PFSK-1 (cell line): ENCODE data around the gene TMEM95.

Experiments used
- FOXP2 ChIP-seq: optimal IDR thresholded peaks from 2 replicates; pipeline ENCODE3; 2011; ENCODE audit warnings: borderline replicate concordance, control low read depth, inconsistent platforms; ENCODE audit not compliant: insufficient read depth; ENCODE audit errors: extremely low read length, extremely low read depth
- POLR2AphosphoS5 ChIP-seq: IDR thresholded peaks from 2 replicates; pipeline ENCODE4 v1.6.1; 2012; ENCODE audit warnings: low read depth, mild to moderate bottlenecking, control low read depth, low read length, moderate library complexity
- SIN3A ChIP-seq: IDR thresholded peaks from 2 replicates; pipeline ENCODE4 v1.6.1; 2012; ENCODE audit warnings: mild to moderate bottlenecking, low read length, moderate library complexity, borderline replicate concordance; ENCODE audit not compliant: insufficient read depth
- TAF1 ChIP-seq: IDR thresholded peaks from 2 replicates; pipeline ENCODE4 v1.6.1; 2012; ENCODE audit warnings: low read length, control low read depth, borderline replicate concordance; ENCODE audit not compliant: insufficient read depth
- TF ChIP-seq, protein P1 (sequence below), 2 experiments: IDR thresholded peaks; 2 replicates each; pipeline versions ENCODE4 v1.6.1 to v1.8.0; 2011 to 2012; ENCODE audit warnings: low read depth in 2 of 2, low read length in 2 of 2, control low read depth in 1 of 2, inconsistent platforms in 1 of 2, mild to moderate bottlenecking in 1 of 2, moderate library complexity in 1 of 2; ENCODE audit not compliant: insufficient read depth in 1 of 2

TMEM95 gene

DNA sequence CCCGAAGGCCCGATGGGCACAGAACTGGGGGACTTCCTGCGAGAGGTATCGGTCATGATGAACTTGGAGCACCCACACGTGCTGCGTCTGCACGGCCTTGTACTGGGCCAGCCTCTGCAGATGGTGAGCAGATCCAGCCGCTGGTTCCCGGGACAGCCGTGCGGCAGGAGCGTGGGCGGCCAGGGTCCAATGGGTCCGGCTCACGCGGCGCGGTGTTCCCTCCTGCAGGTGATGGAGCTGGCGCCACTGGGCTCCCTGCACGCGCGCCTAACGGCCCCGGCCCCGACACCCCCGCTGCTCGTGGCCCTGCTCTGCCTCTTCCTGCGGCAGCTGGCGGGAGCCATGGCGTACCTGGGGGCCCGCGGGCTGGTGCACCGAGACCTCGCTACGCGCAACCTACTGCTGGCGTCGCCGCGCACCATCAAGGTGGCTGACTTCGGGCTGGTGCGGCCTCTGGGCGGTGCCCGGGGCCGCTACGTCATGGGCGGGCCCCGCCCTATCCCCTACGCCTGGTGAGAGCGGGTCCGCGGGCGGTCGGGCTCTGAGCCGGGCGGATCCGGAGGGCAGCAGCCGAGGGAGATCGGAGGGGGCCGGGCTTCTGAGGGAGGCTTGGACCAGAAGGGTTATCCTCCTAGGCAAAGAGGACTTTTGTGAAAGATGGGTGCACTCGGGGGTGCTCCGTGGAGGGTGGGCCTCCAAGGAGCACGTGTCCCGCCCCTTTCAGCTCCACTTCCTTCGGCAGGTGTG lies 29.0 kb downstream of the TMEM95 start:
- TF ChIP-seq, protein P1, sequence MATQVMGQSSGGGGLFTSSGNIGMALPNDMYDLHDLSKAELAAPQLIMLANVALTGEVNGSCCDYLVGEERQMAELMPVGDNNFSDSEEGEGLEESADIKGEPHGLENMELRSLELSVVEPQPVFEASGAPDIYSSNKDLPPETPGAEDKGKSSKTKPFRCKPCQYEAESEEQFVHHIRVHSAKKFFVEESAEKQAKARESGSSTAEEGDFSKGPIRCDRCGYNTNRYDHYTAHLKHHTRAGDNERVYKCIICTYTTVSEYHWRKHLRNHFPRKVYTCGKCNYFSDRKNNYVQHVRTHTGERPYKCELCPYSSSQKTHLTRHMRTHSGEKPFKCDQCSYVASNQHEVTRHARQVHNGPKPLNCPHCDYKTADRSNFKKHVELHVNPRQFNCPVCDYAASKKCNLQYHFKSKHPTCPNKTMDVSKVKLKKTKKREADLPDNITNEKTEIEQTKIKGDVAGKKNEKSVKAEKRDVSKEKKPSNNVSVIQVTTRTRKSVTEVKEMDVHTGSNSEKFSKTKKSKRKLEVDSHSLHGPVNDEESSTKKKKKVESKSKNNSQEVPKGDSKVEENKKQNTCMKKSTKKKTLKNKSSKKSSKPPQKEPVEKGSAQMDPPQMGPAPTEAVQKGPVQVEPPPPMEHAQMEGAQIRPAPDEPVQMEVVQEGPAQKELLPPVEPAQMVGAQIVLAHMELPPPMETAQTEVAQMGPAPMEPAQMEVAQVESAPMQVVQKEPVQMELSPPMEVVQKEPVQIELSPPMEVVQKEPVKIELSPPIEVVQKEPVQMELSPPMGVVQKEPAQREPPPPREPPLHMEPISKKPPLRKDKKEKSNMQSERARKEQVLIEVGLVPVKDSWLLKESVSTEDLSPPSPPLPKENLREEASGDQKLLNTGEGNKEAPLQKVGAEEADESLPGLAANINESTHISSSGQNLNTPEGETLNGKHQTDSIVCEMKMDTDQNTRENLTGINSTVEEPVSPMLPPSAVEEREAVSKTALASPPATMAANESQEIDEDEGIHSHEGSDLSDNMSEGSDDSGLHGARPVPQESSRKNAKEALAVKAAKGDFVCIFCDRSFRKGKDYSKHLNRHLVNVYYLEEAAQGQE (IDR thresholded peaks at IDR 0.05; ENCODE audit: insufficient read depth in 1 of 2, low read depth in 2 of 2, low read length in 2 of 2) = no peak
- TF ChIP-seq TAF1 (no peak), POLR2AphosphoS5 (no peak), FOXP2 (no peak), SIN3A (no peak)

DNA sequence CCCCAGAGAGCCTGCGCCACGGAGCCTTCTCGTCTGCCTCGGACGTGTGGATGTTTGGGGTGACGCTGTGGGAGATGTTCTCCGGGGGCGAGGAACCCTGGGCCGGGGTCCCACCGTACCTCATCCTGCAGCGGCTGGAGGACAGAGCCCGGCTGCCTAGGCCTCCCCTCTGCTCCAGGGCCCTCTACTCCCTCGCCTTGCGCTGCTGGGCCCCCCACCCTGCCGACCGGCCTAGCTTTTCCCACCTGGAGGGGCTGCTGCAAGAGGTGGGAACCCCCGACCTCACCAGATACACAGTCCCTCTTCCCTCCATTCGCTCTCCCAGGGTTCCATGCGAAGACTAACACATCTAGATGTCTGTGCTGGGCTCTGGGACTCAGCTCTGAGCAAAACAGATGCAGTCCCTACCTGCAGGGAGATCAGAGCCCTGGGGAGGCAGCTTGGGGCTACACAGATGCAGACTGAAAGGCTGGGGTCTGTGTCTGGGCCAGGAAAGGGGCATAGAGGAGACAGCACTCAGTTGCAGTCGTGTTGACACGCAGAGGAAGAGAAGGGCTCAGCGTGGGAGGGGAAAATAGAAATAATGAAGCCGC lies 29.6 kb downstream of the TMEM95 start:
- no peak for TF ChIP-seq FOXP2
- TF ChIP-seq TAF1 = no peak

DNA sequence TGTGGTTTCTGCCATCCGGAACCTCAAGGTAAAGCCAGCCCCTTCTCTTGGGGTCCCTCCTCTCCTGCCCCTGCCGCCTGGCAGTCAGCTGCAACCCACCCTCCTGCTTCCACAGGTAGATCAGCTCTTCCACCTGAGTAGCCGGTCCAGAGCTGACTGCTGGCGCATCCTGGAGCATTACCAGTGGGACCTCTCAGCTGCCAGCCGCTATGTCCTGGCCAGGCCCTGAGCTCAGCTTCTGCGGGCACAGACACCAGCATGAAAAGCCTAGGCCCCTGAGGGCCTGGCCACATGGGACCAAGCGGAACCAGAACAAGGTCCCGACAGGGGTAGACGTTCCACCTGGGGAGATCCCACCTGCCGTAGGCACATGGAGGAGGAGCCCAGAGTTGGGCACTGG lies 33.9 kb downstream of the TMEM95 start:
- TF ChIP-seq TAF1 (no peak), SIN3A (no peak), POLR2AphosphoS5 (no peak), FOXP2 (no peak)
- TF ChIP-seq, protein P1 (IDR thresholded peaks at IDR 0.05; ENCODE audit: insufficient read depth in 1 of 2, low read depth in 2 of 2, low read length in 2 of 2) = no peak

DNA sequence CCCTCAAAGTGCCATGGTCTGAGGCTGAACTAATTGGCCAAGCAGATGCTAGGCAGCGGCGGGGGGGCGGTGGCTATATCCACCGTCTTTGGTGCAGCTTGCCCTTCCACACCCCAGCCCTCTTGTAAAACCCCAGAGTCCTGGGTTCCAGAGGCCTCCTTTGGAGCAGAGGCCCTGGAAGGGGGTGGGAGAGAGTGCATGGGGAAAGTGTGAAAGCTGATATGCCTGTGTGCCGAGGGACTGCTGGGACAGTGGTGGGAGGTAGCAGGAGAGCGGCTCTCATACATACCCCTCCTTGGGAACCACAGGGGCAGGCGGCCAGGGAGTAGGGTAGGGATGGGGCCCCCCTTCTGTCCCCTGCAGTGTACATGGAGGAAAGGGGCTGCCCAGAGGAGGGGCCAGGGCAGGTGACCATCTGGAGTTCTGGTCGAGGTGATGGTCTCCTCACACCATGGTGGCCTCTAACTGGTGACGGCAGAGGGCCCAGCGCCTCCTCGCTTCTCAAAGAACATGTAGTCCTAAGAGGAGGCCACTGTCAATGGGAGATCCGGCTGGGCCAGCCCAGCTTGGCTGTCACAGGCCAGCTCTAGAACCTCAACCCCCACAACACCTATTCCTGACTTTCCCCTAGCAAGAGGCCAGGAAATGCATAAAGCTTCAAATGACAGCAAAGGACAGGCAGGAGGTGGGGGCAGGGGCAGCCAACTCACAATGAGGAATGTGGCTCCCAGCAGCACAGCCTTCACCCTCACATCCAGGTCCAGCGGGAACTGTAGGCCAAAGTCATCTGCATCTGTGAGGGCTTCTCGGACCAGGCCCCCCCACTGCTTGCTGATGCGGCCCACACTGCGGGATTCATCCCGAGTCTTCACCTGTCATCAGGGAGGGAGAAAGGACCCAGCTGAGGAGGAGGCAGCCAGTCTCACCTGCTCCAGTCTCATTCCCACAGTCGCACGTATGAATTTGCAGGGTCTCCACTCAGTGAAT lies 35.3 kb downstream of the TMEM95 start:
- TF ChIP-seq FOXP2 (no peak), POLR2AphosphoS5 (no peak), TAF1 (no peak), SIN3A (no peak)
- TF ChIP-seq, protein P1 (IDR thresholded peaks at IDR 0.05; ENCODE audit: insufficient read depth in 1 of 2, low read depth in 2 of 2, low read length in 2 of 2) = no peak

DNA sequence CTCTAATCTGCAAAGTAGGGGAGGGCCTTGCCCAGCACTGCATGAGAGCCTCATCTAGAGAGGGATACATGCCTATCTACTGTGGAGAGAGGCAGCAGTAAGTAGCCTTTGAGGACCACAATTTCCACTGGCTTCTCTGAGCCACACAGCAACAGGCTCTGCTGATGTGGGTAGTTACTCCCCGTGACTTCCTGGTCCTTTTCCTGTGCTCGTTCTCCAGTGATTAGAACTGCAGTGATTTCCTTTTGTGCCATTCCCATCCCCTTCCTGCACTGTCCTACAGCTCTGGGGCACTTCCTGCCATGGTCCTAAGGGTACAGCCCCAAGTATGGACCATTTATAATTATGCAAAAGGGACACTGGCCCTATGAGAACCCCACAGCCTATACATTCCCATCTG lies 36.4 kb downstream of the TMEM95 start:
- TF ChIP-seq TAF1 = no peak
- TF ChIP-seq, protein P1 (IDR thresholded peaks at IDR 0.05; ENCODE audit: insufficient read depth in 1 of 2, low read depth in 2 of 2, low read length in 2 of 2) = no peak
- TF ChIP-seq SIN3A = no peak
- TF ChIP-seq FOXP2 = no peak
- no peak for TF ChIP-seq POLR2AphosphoS5
